ENCODE data around the gene ZNF672.

DNA sequence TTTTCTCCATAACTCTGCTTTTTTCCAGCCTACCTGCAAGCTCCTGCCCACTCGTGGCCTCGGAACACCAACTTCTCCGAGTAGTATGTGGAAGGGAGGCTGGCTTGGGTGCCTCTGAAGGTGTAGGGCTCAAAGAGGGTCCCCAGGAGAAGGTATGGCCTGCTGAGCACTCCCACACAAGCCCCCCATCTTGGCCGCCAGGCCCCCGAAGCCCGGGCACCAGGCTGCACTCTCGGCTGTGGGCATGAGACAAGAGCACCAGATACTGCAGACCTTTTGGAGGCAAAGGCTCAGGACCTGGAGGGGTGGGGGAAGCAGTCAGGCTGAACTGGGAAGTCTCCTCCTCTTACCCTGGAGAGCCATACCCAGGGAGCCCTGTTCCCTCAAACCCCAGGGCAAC is 19.2 kb downstream of the ZNF672 start:
- TF ChIP-seq, protein P1, sequence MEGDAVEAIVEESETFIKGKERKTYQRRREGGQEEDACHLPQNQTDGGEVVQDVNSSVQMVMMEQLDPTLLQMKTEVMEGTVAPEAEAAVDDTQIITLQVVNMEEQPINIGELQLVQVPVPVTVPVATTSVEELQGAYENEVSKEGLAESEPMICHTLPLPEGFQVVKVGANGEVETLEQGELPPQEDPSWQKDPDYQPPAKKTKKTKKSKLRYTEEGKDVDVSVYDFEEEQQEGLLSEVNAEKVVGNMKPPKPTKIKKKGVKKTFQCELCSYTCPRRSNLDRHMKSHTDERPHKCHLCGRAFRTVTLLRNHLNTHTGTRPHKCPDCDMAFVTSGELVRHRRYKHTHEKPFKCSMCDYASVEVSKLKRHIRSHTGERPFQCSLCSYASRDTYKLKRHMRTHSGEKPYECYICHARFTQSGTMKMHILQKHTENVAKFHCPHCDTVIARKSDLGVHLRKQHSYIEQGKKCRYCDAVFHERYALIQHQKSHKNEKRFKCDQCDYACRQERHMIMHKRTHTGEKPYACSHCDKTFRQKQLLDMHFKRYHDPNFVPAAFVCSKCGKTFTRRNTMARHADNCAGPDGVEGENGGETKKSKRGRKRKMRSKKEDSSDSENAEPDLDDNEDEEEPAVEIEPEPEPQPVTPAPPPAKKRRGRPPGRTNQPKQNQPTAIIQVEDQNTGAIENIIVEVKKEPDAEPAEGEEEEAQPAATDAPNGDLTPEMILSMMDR (IDR thresholded peaks at IDR 0.05; ENCODE audit: low read depth, low read length, missing input control) = no peak
- no peak for TF ChIP-seq FOXA2 (IDR thresholded peaks at IDR 0.05)

Data from liver (tissue), 2 donors.